Vagina (tissue), 2 donors: Measurements from ENCODE around the gene DLG2.

Source experiments
- CTCF ChIP-seq, 3 experiments: fragments of 450-650 bp in 2 of 3; fragments of 200-600 bp in 1 of 3; sonication (generic) in 1 of 3; IDR thresholded peaks; one replicate each; pipeline ENCODE4 v1.5.1; 2017 to 2019; ENCODE audit warnings: antibody characterized with exemption in 3 of 3, mild to moderate bottlenecking in 2 of 3, moderate library complexity in 2 of 3
- POLR2A ChIP-seq, 2 donors: fragments of 450-650 bp; IDR thresholded peaks; one replicate each; pipeline ENCODE4 v1.6.1; 2017; ENCODE audit warnings: antibody characterized with exemption in 2 of 2, mild to moderate bottlenecking in 2 of 2, moderate library complexity in 2 of 2

- TF ChIP-seq POLR2A (IDR thresholded peaks at IDR 0.05) = no peak
- no peak for TF ChIP-seq CTCF (IDR thresholded peaks at IDR 0.05)
These were observed 1206.9 kb downstream of the DLG2 start for GRCh38 chr11:84420271-84420670.
